GM12878 (cell line): ENCODE measurements around the gene CACNA1I. TPM values are rescaled to one million over a fixed set of nuclear protein-coding genes. Genes with fewer than 3 reads are reported as not detected.
A peak's percentile ranks its signal among the peaks of the same experiment; 100 is the strongest.

Experiments used
- ATAC-seq: fragments of 200-7000 bp; cut with Tn5 transposase; 3 replicates; pipeline ENCODE4 v1.9.1; 2020; ENCODE audit warnings: mild to moderate bottlenecking, moderate library complexity
- BruUV-seq: library from RNA; stranded (reverse); fragments of 400-500 nt; replicated peaks from 2 replicates; lab custom pipeline; 2021; lab: Mats Ljungman, UMichigan
- CTCF ChIA-PET: fragments of 300-600 bp; sonication (Branson Sonifier 250); formaldehyde crosslinking; extraction: SDS; loops from one replicate; lab custom pipeline; 2021; ENCODE audit warnings: inconsistent platforms; lab: Yijun Ruan, JAX
- POLR2A ChIA-PET: fragments of 350-600 bp; formaldehyde crosslinking; extraction: SDS; loops from one replicate; lab custom pipeline; 2021; ENCODE audit warnings: inconsistent platforms; lab: Charles Lee
- RAD21 ChIA-PET: fragments of 300-600 bp; sonication (Branson Sonifier 250); formaldehyde crosslinking; loops from one replicate; lab custom pipeline; 2023; ENCODE audit warnings: antibody characterized with exemption; ENCODE audit not compliant: unreplicated experiment; lab: Charles Lee
- SMC1A ChIA-PET: fragments of 300-600 bp; sonication (Branson Sonifier 250); formaldehyde crosslinking; loops from one replicate; lab custom pipeline; 2023; ENCODE audit not compliant: unreplicated experiment, uncharacterized antibody; lab: Charles Lee
- DNase-seq: peaks from one replicate; pipeline ENCODE4 v3.0.0-alpha.2; 2011; ENCODE audit warnings: low read depth, low spot score
- FAIRE-seq: peaks from 3 replicates; lab custom pipeline; 2011; peaks lifted over from hg19 to GRCh38; lab: Jason Lieb, UNC
- H2AFZ ChIP-seq: 2 replicates; pipeline ENCODE4 v1.6.0; 2011; ENCODE audit warnings: low read depth, low read length, control low read depth; ENCODE audit not compliant: control insufficient read depth
- H3K27ac ChIP-seq: 2 replicates; pipeline ENCODE4 v1.5.1; 2011; ENCODE audit warnings: control low read depth; ENCODE audit not compliant: control insufficient read depth, insufficient read depth
- H3K27me3 ChIP-seq, 2 experiments: replicated peaks in 1 of 2; 2 replicates each; pipeline versions ENCODE4 v1.6.0 to v1.6.1; 2011; ENCODE audit warnings: low read length in 1 of 2; ENCODE audit not compliant: control insufficient read depth in 2 of 2, insufficient read depth in 2 of 2
- H3K36me3 ChIP-seq, 2 experiments: 2 replicates each; pipeline ENCODE4 v1.5.1; 2011; ENCODE audit warnings: low read length in 1 of 2; ENCODE audit not compliant: control insufficient read depth in 2 of 2, insufficient read depth in 2 of 2
- H3K4me1 ChIP-seq: 2 replicates; pipeline ENCODE4 v1.6.1; 2011; ENCODE audit warnings: mild to moderate bottlenecking, low read length, moderate library complexity, mixed read lengths; ENCODE audit not compliant: control insufficient read depth, insufficient read depth
- H3K4me2 ChIP-seq: 2 replicates; pipeline ENCODE4 v1.6.0; 2011; ENCODE audit warnings: control low read depth; ENCODE audit not compliant: control insufficient read depth, insufficient read depth
- H3K4me3 ChIP-seq: fragments of 200-600 bp; sonication (generic); 2 replicates; pipeline ENCODE4 v1.5.1; 2016
- H3K79me2 ChIP-seq: 2 replicates; pipeline ENCODE4 v1.6.0; 2011; ENCODE audit warnings: low read length; ENCODE audit not compliant: control insufficient read depth, insufficient read depth
- H3K9ac ChIP-seq: 2 replicates; pipeline ENCODE4 v1.8.0; 2011; ENCODE audit warnings: low read length, control low read depth, mixed read lengths; ENCODE audit not compliant: control insufficient read depth, insufficient read depth
- H3K9me3 ChIP-seq: replicated peaks from 3 replicates; pipeline ENCODE4 v1.5.1; 2011; ENCODE audit warnings: mild to moderate bottlenecking, low read length; ENCODE audit not compliant: control insufficient read depth, insufficient read depth
- H4K20me1 ChIP-seq: 2 replicates; pipeline ENCODE4 v1.6.0; 2011; ENCODE audit not compliant: control insufficient read depth, insufficient read depth
- BCL3 ChIP-seq: IDR thresholded peaks from 2 replicates; pipeline ENCODE4 v1.6.1; 2011; ENCODE audit warnings: borderline replicate concordance, low read depth, mild to moderate bottlenecking, moderate library complexity, low read length; ENCODE audit not compliant: insufficient read depth, poor library complexity, severe bottlenecking
- BRCA1 ChIP-seq: IDR thresholded peaks from 2 replicates; pipeline ENCODE4 v1.6.1; 2011; ENCODE audit warnings: low read depth, low read length, improper control_type of control experiment
- DPF2 ChIP-seq: fragments of 450-650 bp; IDR thresholded peaks from 2 replicates; pipeline ENCODE4 v1.6.1; 2017; ENCODE audit warnings: mild to moderate bottlenecking
- SRF ChIP-seq, 2 experiments: IDR thresholded peaks; 2 replicates each; pipeline ENCODE4 v1.6.1; 2011; ENCODE audit warnings: low read depth in 2 of 2, low read length in 2 of 2, mild to moderate bottlenecking in 1 of 2, moderate library complexity in 1 of 2
- TBL1XR1 ChIP-seq: IDR thresholded peaks from 2 replicates; pipeline ENCODE4 v1.6.1; 2012; ENCODE audit warnings: low read depth, low read length, improper control_type of control experiment
- WGBS: methylation state at CpG from one replicate; pipeline ENCODE4 v1.1.6; 2016; ENCODE audit warnings: low lambda C conversion rate; ENCODE audit not compliant: insufficient replicate concordance, insufficient coverage; ENCODE audit errors: missing lambda C conversion rate; 5-methylcytosine and 5-hydroxymethylcytosine counted together
- in situ Hi-C: fragments of 300-500 bp; cut with MboI; formaldehyde crosslinking; loops from 9 replicates; pipeline ENCODE4 v1.14.3; 2018; ENCODE audit warnings: mixed read lengths
- intact Hi-C: fragments of 100-400 bp; cut with micrococcal nuclease; formaldehyde crosslinking; loops from one replicate; pipeline ENCODE4 v1.14.2; 2022; ENCODE audit not compliant: unreplicated experiment
- polyA plus RNA-seq, 11 experiments: library from polyadenylated mRNA; depleted of rRNA in 4 of 11; unstranded in 6 of 11; stranded (reverse) in 5 of 11; fragments of >200 nt; fragmentation: Nextera tagmentation in 4 of 11; fragmentation: Illumina TruSeq in 1 of 11; extraction: Ambion mirVana in 4 of 11; extraction: Trizol in 1 of 11; gene quantifications; 1 replicate in 1 of 11; 2 replicates in 10 of 11; pipeline versions ENCODE4 v1.2.1 to v1.2.3, GENCODE V29; 2011 to 2016; ENCODE audit warnings: inconsistent platforms in 2 of 11, missing spikeins in 2 of 11, low read depth in 1 of 11
- total RNA-seq, 4 experiments: library from RNA; depleted of rRNA in 3 of 4; stranded (reverse); fragments of >200 nt in 3 of 4; fragmentation: Illumina TruSeq in 1 of 4; extraction: Trizol in 1 of 4; gene quantifications; 2 replicates each; pipeline versions ENCODE4 v1.2.1 to v1.2.3, GENCODE V29; 2013 to 2021
- TF ChIP-seq, protein P1 (sequence below): IDR thresholded peaks from 2 replicates; pipeline ENCODE4 v1.6.1; 2011; ENCODE audit warnings: mild to moderate bottlenecking, low read depth, low read length, moderate library complexity; ENCODE audit not compliant: insufficient replicate concordance

CACNA1I gene
- total and polyA plus RNA-seq, 10 of the 15 experiments (the other 5 are each of a cell fraction or from before 2014, with no cell fraction given) = 0.01 to 0.03 TPM; not detected in 8

DNA sequence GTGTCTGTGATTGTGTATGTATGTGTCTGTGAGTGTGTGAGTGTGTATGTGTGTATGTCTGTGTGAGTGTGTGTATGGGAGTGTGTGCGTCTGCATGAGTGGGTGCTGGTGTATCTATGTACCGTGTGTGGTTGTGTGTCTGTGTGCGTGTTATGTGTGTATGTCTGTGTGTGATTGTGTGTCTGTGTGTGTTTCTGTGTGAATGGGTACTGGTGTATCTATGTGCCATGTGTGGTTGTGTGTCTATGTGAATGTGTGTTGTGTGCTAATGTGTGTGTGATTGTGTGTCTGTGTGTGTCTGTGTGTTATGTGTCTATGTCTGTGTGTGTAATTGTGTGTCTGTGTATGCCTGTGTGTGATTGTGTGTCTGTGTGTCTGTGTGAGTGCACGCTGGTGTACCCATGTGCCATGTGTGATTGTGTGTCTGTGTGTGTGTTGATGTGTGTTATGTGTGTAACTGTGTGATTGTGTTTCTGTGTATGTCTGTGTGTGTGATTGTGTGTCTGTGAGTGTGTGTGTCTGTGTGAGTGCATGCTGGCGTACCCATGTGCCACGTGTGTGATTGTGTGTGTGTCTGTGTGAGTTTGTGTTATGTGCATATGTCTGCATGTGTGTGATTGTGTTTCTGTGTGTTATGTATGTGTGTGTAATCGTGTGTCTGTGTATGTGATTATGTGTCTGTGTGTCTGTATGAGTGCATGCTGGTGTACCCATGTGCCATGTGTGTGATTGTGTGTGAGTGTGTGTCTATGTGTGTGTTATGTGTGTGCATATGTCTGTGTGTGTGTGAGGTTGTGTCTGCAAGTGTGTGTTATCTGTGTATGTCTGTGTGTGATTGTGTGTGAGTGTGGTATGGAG is 6.8 kb upstream of the CACNA1I start:
- CTCF ChIA-PET = no interaction called here

More for the DNA sequence above, 6.8 kb upstream of the CACNA1I start:
- Histone ChIP-seq H3K4me1 (no peaks in the 10 kb centered on the region), H3K79me2 (no peaks in the 10 kb centered on the region), H2AFZ (no peak overlapping the region), H3K4me3 (no peak overlapping the region), H3K27ac (no peak overlapping the region), H3K4me2 (no peak overlapping the region), H3K9ac (no peak overlapping the region), H4K20me1 (no peaks in the 10 kb centered on the region), H3K9me3 (no peaks in the 10 kb centered on the region), H3K27me3 (peaks cover 0 to 4% of the 10 kb centered on the region in 2 experiments; a peak in 3 of 4 replicates), H3K36me3 (no peaks in the 10 kb centered on the region)
- RAD21 ChIA-PET = no interaction called here
- SMC1A ChIA-PET = no interaction called here
- DNase-seq = no peak
- in situ Hi-C loops = no loop called here
- TF ChIP-seq BRCA1 (no peak), BCL3 (peak; percentile 58), SRF (IDR thresholded peaks at IDR 0.05; ENCODE audit: low read depth in 2 of 2, low read length in 2 of 2) (no peak), DPF2 (no peak), TBL1XR1 (no peak)
- TF ChIP-seq, protein P1, sequence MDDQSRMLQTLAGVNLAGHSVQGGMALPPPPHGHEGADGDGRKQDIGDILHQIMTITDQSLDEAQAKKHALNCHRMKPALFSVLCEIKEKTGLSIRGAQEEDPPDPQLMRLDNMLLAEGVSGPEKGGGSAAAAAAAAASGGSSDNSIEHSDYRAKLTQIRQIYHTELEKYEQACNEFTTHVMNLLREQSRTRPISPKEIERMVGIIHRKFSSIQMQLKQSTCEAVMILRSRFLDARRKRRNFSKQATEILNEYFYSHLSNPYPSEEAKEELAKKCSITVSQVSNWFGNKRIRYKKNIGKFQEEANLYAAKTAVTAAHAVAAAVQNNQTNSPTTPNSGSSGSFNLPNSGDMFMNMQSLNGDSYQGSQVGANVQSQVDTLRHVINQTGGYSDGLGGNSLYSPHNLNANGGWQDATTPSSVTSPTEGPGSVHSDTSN = peak; percentile 9
- no TSS peak for BruUV-seq
- FAIRE-seq = peak; percentile 66
- intact Hi-C loops = no loop called here
- no peak for ATAC-seq
- 50% methylated on average over 7 of the region's 7 CpGs for WGBS
- POLR2A ChIA-PET = no interaction called here
